NCI-H524 (cell line): ENCODE results near the gene GCA.

Experiments
- DNase-seq, 2 experiments: peaks; one replicate each; lab custom pipeline; 2025; lab: John Stamatoyannopoulos, UW

The GCA gene

GRCh38 chr2:162328424-162329157 is 15.3 kb upstream of the GCA start:
- no peak for DNase-seq

GRCh38 chr2:162330881-162331280 is 13.1 kb upstream of the GCA start:
- DNase-seq: no peak

DNA sequence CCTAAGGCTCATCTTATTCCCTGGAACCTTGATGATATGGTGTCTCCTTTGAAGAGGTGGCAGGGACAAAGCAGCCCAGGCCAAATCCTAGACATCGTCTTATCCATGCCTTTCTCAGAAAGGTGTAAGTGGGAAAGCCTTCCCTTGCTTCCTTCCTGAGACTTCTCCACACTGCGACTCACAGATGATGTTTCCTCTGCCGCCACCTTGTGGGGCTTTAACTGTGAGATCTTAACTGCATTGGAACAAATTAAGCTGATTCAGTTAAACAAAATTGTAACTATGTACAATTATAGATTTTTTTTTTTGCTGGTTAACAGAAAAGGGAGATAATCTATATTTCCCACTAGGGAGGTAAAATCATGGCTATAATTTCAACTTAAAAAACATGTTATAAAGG is 10.0 kb upstream of the GCA start:
- DNase-seq: peak; percentile 12 to 46

DNA sequence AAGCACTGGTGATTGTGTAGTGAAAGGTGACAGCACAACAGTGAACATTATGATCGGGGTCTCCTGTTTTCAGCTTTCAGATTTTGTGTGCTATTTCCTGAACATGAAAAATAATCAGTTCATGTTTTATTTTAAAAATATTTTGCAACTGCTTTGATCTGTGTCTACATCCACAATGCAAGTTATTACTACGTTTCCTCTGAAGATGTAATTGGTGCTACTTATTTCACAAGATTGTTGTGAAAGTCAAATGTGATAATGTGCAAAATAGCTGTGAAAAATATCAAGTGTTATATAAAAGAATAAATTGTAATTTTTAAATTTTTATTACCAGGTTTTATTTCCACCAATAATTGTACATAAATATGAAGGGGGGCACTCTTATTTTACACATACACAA is 6.1 kb upstream of the GCA start:
- no peak for DNase-seq

- no peak for DNase-seq
Observed at GRCh38 chr2:162340822-162341221, 3.1 kb upstream of the GCA start.

GRCh38 chr2:162342321-162342720 is 1.6 kb upstream of the GCA start:
- no peak for DNase-seq

- no peak for DNase-seq
Observed at GRCh38 chr2:162342841-162343240, 1.1 kb upstream of the GCA start.

GRCh38 chr2:162343492-162343823 is 474 bp upstream of the GCA start:
- no peak for DNase-seq

- DNase-seq: peak in 1 of 2 experiments; percentile 28
Observed at GRCh38 chr2:162344617-162344950, 652 bp downstream of the GCA start.

DNA sequence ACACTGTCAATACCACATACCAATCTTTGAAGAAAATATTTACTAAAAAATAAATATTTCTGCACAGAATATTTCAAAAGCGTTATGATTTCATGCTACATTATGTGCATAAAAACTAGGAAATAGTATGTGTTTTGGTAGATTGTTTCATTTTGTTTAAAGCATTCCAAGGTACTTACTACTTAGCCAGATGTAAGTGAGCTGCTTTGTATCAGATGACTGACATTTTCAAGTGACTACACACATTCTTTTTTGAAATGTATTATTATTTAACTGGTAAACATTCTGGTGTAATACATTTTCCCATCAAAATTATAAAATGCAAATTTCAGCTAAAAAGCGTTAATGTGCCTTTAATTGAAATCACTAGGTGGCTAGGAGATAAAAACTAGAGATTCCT is 21.5 kb downstream of the GCA start:
- no peak for DNase-seq

GRCh38 chr2:162368494-162368893 is 24.6 kb downstream of the GCA start:
- DNase-seq: no peak

DNA sequence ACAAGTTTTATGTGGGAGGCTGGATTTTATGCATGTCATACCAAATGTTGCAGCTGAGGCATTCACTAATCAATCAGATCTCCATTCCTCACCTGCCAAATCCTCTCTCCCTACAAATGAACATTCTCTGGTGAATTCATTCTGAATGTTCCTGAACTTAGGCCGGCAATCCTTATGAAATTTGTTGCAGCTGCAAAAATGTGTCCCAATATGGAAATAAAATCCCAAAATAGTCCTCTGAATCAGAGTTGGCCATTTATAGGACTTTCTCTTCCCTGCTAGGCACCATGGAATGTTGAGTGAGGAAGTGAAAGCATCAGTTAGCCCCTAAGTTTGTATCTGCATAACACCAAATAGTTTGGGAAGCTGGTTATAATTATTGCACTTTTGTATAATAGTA is 25.6 kb downstream of the GCA start:
- no peak for DNase-seq

- no peak for DNase-seq
Observed at GRCh38 chr2:162370931-162371330, 27.0 kb downstream of the GCA start.

- no peak for DNase-seq
Observed at GRCh38 chr2:162372818-162373217, 28.9 kb downstream of the GCA start.

- no peak for DNase-seq
Observed at GRCh38 chr2:162379719-162380580, 36.0 kb downstream of the GCA start.

DNA sequence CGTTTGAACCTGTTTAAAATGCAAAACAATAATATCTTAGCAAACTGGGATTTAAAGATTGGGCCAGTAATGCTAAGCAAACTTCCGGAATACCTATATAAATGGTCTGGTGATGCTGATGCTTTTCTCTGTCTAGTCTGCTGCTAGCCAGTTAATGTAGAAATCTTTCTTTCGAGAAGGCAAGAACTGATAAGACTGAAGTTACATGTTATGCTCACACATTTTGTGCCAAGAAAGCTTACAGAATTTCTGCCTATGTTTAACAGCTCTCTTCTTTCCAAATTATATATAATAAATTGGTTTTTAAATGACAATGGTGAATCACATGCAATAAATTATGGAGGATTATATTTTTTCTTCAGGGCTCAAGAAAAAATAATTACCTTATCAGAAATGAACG is 37.9 kb downstream of the GCA start:
- DNase-seq: no peak

GRCh38 chr2:162382278-162382677 is 38.3 kb downstream of the GCA start:
- DNase-seq: no peak

- no peak for DNase-seq
Observed at GRCh38 chr2:162385536-162385935, 41.6 kb downstream of the GCA start.

- DNase-seq: no peak
Observed at GRCh38 chr2:162390801-162391200, 46.9 kb downstream of the GCA start.

- no peak for DNase-seq
Observed at GRCh38 chr2:162400336-162400735, 56.4 kb downstream of the GCA start.

GRCh38 chr2:162401871-162402270 is 57.9 kb downstream of the GCA start:
- no peak for DNase-seq

DNA sequence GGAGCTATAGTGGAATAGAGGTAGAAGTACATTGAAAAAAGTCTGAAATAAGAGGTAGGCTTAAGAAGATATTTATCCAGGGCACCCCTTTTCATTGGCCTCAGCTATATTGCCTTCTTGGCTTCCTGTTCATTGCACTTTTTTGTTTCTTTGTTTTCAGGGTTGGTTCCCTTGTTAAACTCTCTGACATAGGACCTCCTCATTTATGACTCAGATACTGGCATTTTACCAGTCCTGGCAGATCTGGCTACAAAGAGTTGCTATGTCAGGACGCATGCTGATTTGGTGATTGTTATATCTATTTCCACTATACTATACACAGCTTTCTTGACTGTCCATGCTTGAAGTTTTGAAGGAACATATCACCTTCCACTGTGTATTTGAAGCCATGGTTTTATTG is 60.0 kb downstream of the GCA start:
- DNase-seq: no peak
